Right lobe of liver (tissue), 4 donors: ENCODE results near the gene SLC1A3.

Experiments used
- CTCF ChIP-seq, 4 donors: fragments of 200-600 bp in 3 of 4; fragments of 450-650 bp in 1 of 4; IDR thresholded peaks; one replicate each; pipeline versions ENCODE4 v1.5.1 to v1.8.0; 2016 to 2022; ENCODE audit warnings: antibody characterized with exemption in 4 of 4, mild to moderate bottlenecking in 2 of 4
- POLR2A ChIP-seq: fragments of 450-650 bp; IDR thresholded peaks from one replicate; pipeline ENCODE4 v1.6.1; 2017; ENCODE audit warnings: antibody characterized with exemption, mild to moderate bottlenecking
- donor health status: DM: no; HTN: no; CAD: no.
- donor health status: DM: no; HTN: no; CAD: no.
- donor health status: DM: no; HTN: yes; CAD: no.

- TF ChIP-seq CTCF (IDR thresholded peaks at IDR 0.05) (no peak), POLR2A (no peak)
These were observed 75.3 kb downstream of the SLC1A3 start for GRCh38 chr5:36681711-36682110.
